Sigmoid colon (tissue), 4 donors: ENCODE results near the gene GAGE12F.
"Not testable (repeated sequence)": the region's sequence is repeated elsewhere in the genome, so short reads cannot be mapped to it uniquely, and the experiment has no call there.

Experiments used
- EP300 ChIP-seq, 4 donors: sonication (generic); formaldehyde crosslinking; IDR thresholded peaks; one replicate each; pipeline ENCODE4 v1.6.1; 2017; ENCODE audit warnings: antibody characterized with exemption in 4 of 4
- POLR2A ChIP-seq, 2 donors: fragments of 450-650 bp; IDR thresholded peaks; one replicate each; pipeline ENCODE4 v1.6.1; 2016; ENCODE audit warnings: antibody characterized with exemption in 2 of 2, mild to moderate bottlenecking in 2 of 2, moderate library complexity in 2 of 2
- POLR2AphosphoS5 ChIP-seq, 4 donors: sonication (generic); formaldehyde crosslinking; IDR thresholded peaks; one replicate each; pipeline ENCODE4 v1.6.1; 2017; ENCODE audit warnings: antibody characterized with exemption in 4 of 4
- TF ChIP-seq, protein P1 (sequence below), 4 experiments: fragments of 450-650 bp in 3 of 4; fragments of 200-600 bp in 1 of 4; IDR thresholded peaks; one replicate each; pipeline ENCODE4 v1.5.1; 2016 to 2019; ENCODE audit warnings: antibody characterized with exemption in 4 of 4, mild to moderate bottlenecking in 3 of 4, moderate library complexity in 2 of 4

DNA sequence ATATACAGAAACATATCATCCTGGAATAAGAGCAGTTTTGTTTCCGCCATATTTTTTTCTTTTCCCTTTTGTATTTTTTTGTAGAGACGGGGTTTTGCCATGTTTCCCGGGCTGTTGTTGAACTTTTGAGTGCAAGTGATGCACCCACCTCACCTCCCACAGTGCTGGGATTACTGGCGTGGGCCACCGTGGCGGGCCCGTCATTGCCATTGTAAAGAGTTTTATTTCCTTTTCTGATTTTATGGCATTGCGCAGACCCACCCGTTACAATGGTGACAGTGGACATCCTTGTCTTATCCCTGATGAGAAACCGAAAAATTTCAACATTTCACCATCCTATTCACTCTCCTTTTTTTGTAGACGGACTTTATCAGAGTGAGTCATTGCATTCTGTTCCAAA lies 8.1 kb downstream of the GAGE12F start:
- TF ChIP-seq, protein P1, sequence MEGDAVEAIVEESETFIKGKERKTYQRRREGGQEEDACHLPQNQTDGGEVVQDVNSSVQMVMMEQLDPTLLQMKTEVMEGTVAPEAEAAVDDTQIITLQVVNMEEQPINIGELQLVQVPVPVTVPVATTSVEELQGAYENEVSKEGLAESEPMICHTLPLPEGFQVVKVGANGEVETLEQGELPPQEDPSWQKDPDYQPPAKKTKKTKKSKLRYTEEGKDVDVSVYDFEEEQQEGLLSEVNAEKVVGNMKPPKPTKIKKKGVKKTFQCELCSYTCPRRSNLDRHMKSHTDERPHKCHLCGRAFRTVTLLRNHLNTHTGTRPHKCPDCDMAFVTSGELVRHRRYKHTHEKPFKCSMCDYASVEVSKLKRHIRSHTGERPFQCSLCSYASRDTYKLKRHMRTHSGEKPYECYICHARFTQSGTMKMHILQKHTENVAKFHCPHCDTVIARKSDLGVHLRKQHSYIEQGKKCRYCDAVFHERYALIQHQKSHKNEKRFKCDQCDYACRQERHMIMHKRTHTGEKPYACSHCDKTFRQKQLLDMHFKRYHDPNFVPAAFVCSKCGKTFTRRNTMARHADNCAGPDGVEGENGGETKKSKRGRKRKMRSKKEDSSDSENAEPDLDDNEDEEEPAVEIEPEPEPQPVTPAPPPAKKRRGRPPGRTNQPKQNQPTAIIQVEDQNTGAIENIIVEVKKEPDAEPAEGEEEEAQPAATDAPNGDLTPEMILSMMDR (IDR thresholded peaks at IDR 0.05) = not testable (repeated sequence)
- not testable (repeated sequence) for TF ChIP-seq EP300, POLR2AphosphoS5, POLR2A (IDR thresholded peaks at IDR 0.05)
